Neuron (in vitro differentiated cells): ENCODE measurements around the gene TEX48.

Experiments
- H2AFZ ChIP-seq: one replicate; pipeline ENCODE4 v1.6.1; 2013; ENCODE audit warnings: low read depth, mild to moderate bottlenecking, inconsistent platforms, low read length, moderate library complexity
- H3K27me3 ChIP-seq: one replicate; pipeline ENCODE4 v1.6.1; 2013; ENCODE audit warnings: low read length; ENCODE audit not compliant: insufficient read depth
- H3K36me3 ChIP-seq: one replicate; pipeline ENCODE4 v1.6.1; 2013; ENCODE audit warnings: low read length; ENCODE audit not compliant: insufficient read depth
- H3K4me1 ChIP-seq: one replicate; pipeline ENCODE4 v1.6.1; 2013; ENCODE audit warnings: low read length; ENCODE audit not compliant: insufficient read depth
- H3K4me3 ChIP-seq: 2 replicates; pipeline ENCODE4 v1.5.1; 2013; ENCODE audit warnings: mild to moderate bottlenecking, low read length, moderate library complexity
- H3K9me3 ChIP-seq: one replicate; pipeline ENCODE4 v1.6.1; 2013; ENCODE audit warnings: low read length

TEX48 gene

DNA sequence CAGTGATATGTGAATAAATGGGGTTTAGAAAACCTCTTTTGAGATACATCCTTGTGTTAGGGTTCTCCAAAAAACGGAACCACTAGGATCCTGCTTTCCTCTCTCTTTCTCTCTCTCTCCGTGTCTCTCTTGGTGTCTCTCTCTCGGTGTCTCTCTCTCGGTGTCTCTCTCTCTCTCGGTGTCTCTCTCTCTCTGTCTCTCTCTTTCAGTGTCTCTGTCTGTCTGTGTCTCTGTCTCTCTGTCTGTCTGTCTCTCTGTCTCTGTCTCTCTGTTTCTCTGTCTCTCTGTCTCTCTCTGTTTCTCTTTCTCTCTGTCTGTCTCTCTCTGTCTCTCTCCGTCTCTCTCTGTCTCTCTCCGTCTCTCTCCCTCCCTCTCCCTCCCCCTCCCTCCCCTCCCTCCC lies 7.8 kb upstream of the TEX48 start:
- Histone ChIP-seq H3K9me3 (no peaks in the 10 kb centered on the region), H3K27me3 (no peaks in the 10 kb centered on the region), H3K4me3 (no peak overlapping the region), H2AFZ (no peak overlapping the region), H3K36me3 (no peaks in the 10 kb centered on the region), H3K4me1 (no peaks in the 10 kb centered on the region)

DNA sequence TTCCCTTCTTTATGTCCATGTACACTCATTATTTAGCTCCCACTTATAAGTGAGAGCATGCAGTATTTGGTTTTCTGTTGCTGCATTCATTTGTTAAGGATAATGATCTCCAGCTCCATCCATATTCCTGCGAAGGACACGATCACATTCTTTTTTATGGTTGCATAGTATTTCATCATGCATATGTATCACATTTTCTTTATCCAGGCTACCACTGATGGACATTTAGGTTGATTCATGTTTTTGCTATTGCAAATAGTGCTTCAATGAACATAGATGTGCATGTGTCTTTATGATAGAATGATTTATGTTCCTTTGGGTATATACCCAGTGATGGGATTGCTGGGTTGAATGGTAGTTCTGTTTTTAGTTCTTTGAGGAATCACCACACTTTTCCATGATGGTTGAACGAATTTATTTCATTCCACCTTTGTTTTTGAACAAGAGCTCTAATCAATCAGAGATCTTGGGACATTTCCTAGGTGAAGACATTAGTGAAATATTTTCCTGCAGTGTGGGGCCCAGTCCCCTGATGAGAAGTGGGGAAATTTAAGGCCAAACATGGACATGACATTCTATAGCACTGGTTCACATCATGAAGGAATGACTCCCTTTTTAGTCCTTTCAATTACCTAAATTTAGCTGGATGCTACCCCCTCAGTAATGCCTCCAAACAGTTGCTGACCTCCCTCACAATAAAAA lies 7.1 kb upstream of the TEX48 start:
- Histone ChIP-seq H3K36me3 (no peaks in the 10 kb centered on the region), H3K4me1 (no peaks in the 10 kb centered on the region), H3K9me3 (no peaks in the 10 kb centered on the region), H3K27me3 (no peaks in the 10 kb centered on the region), H3K4me3 (no peak overlapping the region), H2AFZ (no peak overlapping the region)

- Histone ChIP-seq H3K4me3 (no peak overlapping the region), H3K36me3 (no peaks in the 10 kb centered on the region), H2AFZ (no peak overlapping the region), H3K27me3 (no peaks in the 10 kb centered on the region), H3K9me3 (no peaks in the 10 kb centered on the region), H3K4me1 (no peaks in the 10 kb centered on the region)
Measured at GRCh38 chr9:114688379-114688778, 6.4 kb upstream of the TEX48 start.

DNA sequence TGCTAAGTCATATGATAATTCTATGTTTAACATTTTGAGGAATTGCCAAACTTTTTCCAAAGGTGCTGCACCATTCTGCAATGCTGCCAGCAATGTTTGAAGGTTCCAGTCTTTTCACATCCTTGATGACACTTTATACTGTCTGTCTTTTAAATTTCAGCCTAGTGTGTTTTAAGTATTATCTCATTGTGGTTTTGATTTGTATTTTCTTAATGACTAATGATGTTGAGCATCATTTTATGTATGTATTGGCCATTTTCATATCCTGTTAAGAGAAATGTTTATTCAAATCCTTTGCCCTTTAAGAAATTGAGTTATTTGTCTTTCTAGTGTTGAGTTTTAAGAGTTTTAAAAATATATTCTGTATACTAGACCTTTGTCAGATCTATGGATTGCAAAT lies 5.0 kb upstream of the TEX48 start:
- H2AFZ ChIP-seq = no peak overlapping the region
- no peaks in the 10 kb centered on the region for H3K4me1 ChIP-seq
- H3K4me3 ChIP-seq = no peak overlapping the region
- no peaks in the 10 kb centered on the region for H3K9me3 ChIP-seq
- no peaks in the 10 kb centered on the region for H3K27me3 ChIP-seq
- no peaks in the 10 kb centered on the region for H3K36me3 ChIP-seq

DNA sequence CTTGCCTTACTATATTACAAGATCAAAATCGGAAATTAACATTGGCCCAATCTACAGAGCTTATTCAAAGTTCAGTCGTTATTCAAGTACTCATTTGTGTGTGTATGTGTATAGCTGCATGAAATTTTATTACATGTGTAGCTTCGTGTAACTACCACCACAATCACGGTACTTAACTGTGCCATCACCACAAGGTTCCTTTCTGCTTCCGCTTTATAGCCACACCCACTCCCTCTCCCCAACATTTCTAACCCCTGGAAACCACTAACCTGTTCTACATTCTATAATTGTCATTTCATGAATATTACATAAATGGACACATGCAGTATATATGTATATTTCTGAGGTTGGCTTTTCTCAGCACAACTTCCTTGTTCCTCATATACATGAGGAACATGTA lies 4.0 kb upstream of the TEX48 start:
- H3K27me3 ChIP-seq = no peaks in the 10 kb centered on the region
- no peak overlapping the region for H2AFZ ChIP-seq
- H3K36me3 ChIP-seq = no peaks in the 10 kb centered on the region

DNA sequence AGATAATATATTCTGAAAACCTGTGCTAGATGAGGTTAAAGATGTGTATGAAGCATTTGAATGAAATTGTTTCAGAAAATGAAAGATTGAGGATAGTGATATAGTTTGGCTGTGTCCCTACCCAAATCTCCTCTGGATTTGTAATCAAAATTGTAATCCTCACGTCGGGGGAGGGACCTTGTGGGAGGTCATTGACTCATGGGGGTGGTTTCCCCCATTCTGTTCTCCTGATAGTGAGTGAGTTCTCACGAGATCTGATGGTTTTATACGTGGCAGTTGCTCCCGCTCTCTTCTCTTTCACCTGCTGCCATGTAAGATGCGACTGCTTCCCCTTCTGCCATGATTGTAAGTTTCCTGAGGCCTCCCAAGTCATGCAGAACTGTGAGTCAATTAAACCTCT lies 2.0 kb upstream of the TEX48 start:
- H3K4me1 ChIP-seq = no peaks in the 10 kb centered on the region
- no peaks in the 10 kb centered on the region for H3K27me3 ChIP-seq
- no peaks in the 10 kb centered on the region for H3K9me3 ChIP-seq
- no peak overlapping the region for H2AFZ ChIP-seq
- H3K36me3 ChIP-seq = no peaks in the 10 kb centered on the region
- no peak overlapping the region for H3K4me3 ChIP-seq

More for the DNA sequence above, 4.0 kb upstream of the TEX48 start:
- Histone ChIP-seq H3K9me3 (no peaks in the 10 kb centered on the region), H3K4me1 (no peaks in the 10 kb centered on the region), H3K4me3 (no peak overlapping the region)

DNA sequence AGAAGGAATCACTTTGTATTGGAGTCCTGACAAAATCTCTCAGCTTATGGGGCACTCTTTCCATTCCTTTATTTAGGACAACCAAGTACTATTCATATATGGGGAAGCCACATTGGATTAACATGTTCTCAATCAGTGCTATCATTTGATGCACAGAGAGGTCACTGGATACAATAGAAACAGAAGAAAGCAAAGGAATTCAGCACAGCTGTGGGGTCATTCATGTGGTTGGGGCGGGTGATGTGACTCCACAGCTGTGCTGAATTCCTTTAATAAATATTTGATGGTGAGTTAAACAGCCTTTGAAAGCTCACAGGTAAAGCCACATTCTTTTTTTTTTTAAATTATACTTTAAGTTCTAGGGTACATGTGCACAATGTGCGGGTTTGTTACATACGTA lies 854 bp upstream of the TEX48 start:
- Histone ChIP-seq H3K4me1 (no peaks in the 10 kb centered on the region), H3K27me3 (no peaks in the 10 kb centered on the region), H2AFZ (no peak overlapping the region), H3K36me3 (no peaks in the 10 kb centered on the region), H3K9me3 (no peaks in the 10 kb centered on the region), H3K4me3 (no peak overlapping the region)

- H3K27me3 ChIP-seq = no peaks in the 10 kb centered on the region
- H2AFZ ChIP-seq = no peak overlapping the region
- H3K9me3 ChIP-seq = no peaks in the 10 kb centered on the region
- no peak overlapping the region for H3K4me3 ChIP-seq
- no peaks in the 10 kb centered on the region for H3K36me3 ChIP-seq
- peaks cover 6% of the 10 kb centered on the region for H3K4me1 ChIP-seq
Measured at GRCh38 chr9:114680259-114681001, 1.6 kb downstream of the TEX48 start.

DNA sequence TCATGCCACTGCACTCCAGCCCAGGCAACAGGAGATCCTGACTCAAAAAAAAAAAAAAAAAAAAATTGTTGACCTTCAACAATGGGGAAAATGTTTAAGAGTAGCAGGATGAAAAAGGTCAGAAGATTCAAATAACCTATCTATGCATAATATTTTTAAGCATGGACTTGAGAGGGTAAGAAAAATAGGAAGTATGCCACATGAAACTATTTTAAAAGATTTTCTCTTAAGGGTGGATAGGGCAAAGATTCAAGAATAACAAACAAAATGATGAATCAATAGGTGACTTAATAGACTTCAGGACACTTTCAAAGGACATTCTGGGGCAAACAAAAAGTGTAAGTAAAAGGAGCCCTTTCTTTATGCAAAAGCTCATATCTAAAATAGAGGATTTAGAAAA lies 3.2 kb downstream of the TEX48 start:
- Histone ChIP-seq H3K4me3 (no peak overlapping the region), H2AFZ (no peak overlapping the region), H3K4me1 (peaks cover 6% of the 10 kb centered on the region), H3K36me3 (no peaks in the 10 kb centered on the region), H3K9me3 (no peaks in the 10 kb centered on the region), H3K27me3 (no peaks in the 10 kb centered on the region)

- no peak overlapping the region for H2AFZ ChIP-seq
- H3K36me3 ChIP-seq = no peaks in the 10 kb centered on the region
- no peak overlapping the region for H3K4me3 ChIP-seq
- H3K27me3 ChIP-seq = no peaks in the 10 kb centered on the region
- no peaks in the 10 kb centered on the region for H3K9me3 ChIP-seq
- peaks cover 6% of the 10 kb centered on the region for H3K4me1 ChIP-seq
Measured at GRCh38 chr9:114678130-114678529, 3.9 kb downstream of the TEX48 start.

DNA sequence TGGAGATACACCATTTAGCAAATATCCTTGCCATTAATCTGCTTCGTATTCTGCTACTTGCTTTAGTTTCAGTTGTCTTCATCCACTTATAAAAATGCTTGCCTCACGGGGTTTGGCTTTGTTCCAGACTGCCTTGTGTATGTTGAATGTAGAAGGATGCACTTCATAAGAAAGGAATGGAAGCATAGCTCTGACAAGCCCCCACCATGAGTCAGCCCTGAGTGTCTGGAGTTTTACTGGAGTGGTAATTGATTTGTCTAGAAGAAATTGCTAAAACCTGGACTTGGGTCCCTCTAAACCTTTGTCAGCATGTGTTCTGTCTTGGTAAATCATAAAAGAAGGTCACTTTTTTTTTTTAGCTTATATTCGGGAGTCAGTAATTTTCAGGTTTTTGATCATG lies 4.6 kb downstream of the TEX48 start:
- no peaks in the 10 kb centered on the region for H3K27me3 ChIP-seq
- no peaks in the 10 kb centered on the region for H3K9me3 ChIP-seq
- no peak overlapping the region for H2AFZ ChIP-seq
- H3K4me1 ChIP-seq = peaks cover 6% of the 10 kb centered on the region
- no peaks in the 10 kb centered on the region for H3K36me3 ChIP-seq
- H3K4me3 ChIP-seq = no peak overlapping the region

- Histone ChIP-seq H3K27me3 (no peaks in the 10 kb centered on the region), H3K9me3 (no peaks in the 10 kb centered on the region), H3K4me1 (peaks cover 6% of the 10 kb centered on the region), H2AFZ (no peak overlapping the region), H3K36me3 (no peaks in the 10 kb centered on the region), H3K4me3 (no peak overlapping the region)
Measured at GRCh38 chr9:114676901-114677300, 5.1 kb downstream of the TEX48 start.

DNA sequence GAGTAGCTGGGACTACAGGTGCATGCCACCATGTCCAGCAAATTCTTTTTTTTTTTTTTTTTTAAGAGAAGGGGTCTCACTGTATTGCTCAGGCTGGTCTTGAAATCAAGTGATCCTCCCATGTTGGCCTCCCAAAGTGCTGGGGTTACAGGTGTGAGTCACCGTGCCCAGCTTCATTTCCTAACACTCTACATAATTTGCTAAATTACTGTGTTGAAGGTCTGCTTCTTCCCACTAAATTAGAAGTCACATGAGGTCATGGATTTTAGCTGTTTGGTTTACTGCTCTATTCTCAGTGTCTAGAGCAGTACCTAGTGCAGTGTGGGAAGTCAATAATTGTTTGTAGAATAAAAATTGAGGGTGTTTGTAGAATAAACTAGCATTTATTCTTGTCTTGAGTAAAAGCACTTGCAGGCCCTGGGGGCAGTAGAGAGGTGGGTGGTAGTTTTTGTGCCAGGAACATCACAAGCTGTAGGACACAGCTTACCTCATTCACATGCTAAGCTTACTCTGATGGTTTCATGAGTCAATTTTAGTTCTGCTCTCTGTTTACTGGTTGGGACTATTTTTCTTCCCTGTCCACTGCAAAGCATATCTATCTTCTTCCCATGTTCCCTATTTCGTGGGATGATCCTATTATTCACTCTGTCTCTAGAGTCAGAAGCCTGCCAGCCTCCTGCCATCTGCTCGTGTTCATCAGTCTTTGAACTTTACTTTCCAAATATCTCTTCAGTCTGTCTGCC lies 7.0 kb downstream of the TEX48 start:
- H3K4me1 ChIP-seq = peaks cover 6% of the 10 kb centered on the region
- H3K27me3 ChIP-seq = peaks cover 2% of the 10 kb centered on the region
- no peaks in the 10 kb centered on the region for H3K9me3 ChIP-seq
- H3K4me3 ChIP-seq = no peak overlapping the region
- no peaks in the 10 kb centered on the region for H3K36me3 ChIP-seq
- no peak overlapping the region for H2AFZ ChIP-seq
